ENCODE data around the gene FAM118B. TPM values are rescaled to one million over a fixed set of nuclear protein-coding genes. Genes with fewer than 3 reads are reported as not detected.

FAM118B gene
- total and polyA plus RNA-seq, 2 experiments from 2014 or later = 29.6 to 35.2 TPM

- DNase-seq (ENCODE audit: low spot score) = no peak
- Histone ChIP-seq H3K9me2 (replicated peaks; ENCODE audit: insufficient read depth) (no peaks in the 10 kb centered on the region), H4K20me1 (ENCODE audit: insufficient read depth, poor library complexity, severe bottlenecking) (no peaks in the 10 kb centered on the region), H3K4me3 (no peak overlapping the region), H3K27ac (no peak overlapping the region), H2AFZ (no peak overlapping the region), H3K4me1 (ENCODE audit: insufficient read depth) (peaks cover 13% of the 10 kb centered on the region), H3K4me2 (no peak overlapping the region), H3K9me3 (ENCODE audit: low read depth) (no peaks in the 10 kb centered on the region), H3K36me3 (replicated peaks; ENCODE audit: insufficient read depth, low read depth) (no peaks in the 10 kb centered on the region), H3K79me2 (peaks cover 7% of the 10 kb centered on the region), H3K27me3 (no peaks in the 10 kb centered on the region)
- WGBS (ENCODE audit: low lambda C conversion rate, missing lambda C conversion rate) = 95% methylated on average over 14 of the region's 14 CpGs
- TF ChIP-seq EZH2phosphoT487 (IDR thresholded peaks at IDR 0.05; ENCODE audit: low read depth, severe bottlenecking, unreplicated experiment) (no peak), CTCF (IDR thresholded peaks at IDR 0.05; ENCODE audit: poor library complexity) (no peak), EZH2 (IDR thresholded peaks at IDR 0.05; ENCODE audit: borderline replicate concordance) (no peak)
These were observed 100.1 kb downstream of the FAM118B start for GRCh38 chr11:126311401-126312291.

Small RNA genes lying within 50 kb of the gene (small RNA-seq; reads per million reads assigned to genes)
- gene AP001893.2 (not detected), gene RN7SL351P (not detected), gene RNU4-86P (not detected)

Other genes with a start within 250 kb of the FAM118B start
- 38.0 and 41.9 TPM in 2 replicates for gene CDON, start 148.9 kb upstream of the FAM118B start, total RNA-seq
- gene CDON, start 148.9 kb upstream of the FAM118B start, polyA plus RNA-seq = 17.5 and 25.0 TPM in 2 replicates
- gene RPUSD4, start 132 bp upstream of the FAM118B start, total RNA-seq = 24.0 and 26.4 TPM in 2 replicates
- 13.3 and 16.5 TPM in 2 replicates for gene RPUSD4, start 132 bp upstream of the FAM118B start, polyA plus RNA-seq
- gene SRPRA, start 57.1 kb downstream of the FAM118B start, total RNA-seq = 85.7 and 86.2 TPM in 2 replicates
- gene SRPRA, start 57.1 kb downstream of the FAM118B start, polyA plus RNA-seq = 80.4 and 83.4 TPM in 2 replicates
- gene FOXRED1, start 57.4 kb downstream of the FAM118B start, total RNA-seq = 33.1 and 46.1 TPM in 2 replicates
- 28.8 and 37.4 TPM in 2 replicates for gene FOXRED1, start 57.4 kb downstream of the FAM118B start, polyA plus RNA-seq
- gene TIRAP, start 71.3 kb downstream of the FAM118B start, total RNA-seq = 5.3 and 7.5 TPM in 2 replicates
- 3.2 and 6.4 TPM in 2 replicates for gene TIRAP, start 71.3 kb downstream of the FAM118B start, polyA plus RNA-seq
- 6.5 and 6.9 TPM in 2 replicates for gene DCPS, start 92.3 kb downstream of the FAM118B start, total RNA-seq
- gene DCPS, start 92.3 kb downstream of the FAM118B start, polyA plus RNA-seq = 16.8 and 25.6 TPM in 2 replicates
- gene ST3GAL4, start 143.9 kb downstream of the FAM118B start, total RNA-seq = 25.2 and 31.5 TPM in 2 replicates
- gene ST3GAL4, start 143.9 kb downstream of the FAM118B start, polyA plus RNA-seq = 31.0 and 33.5 TPM in 2 replicates